Measurements from ENCODE around the gene CFAP73. TPM values are rescaled to one million over a fixed set of nuclear protein-coding genes. Genes with fewer than 3 reads are reported as not detected.

Gene CFAP73
- total and polyA plus RNA-seq, 10 of the 15 experiments (the other 5 are each of a cell fraction or from before 2014, with no cell fraction given): 0.18 TPM; not detected in 9

GRCh38 chr12:113127791-113128199 lies 21.7 kb upstream of the CFAP73 start:
- no peak overlapping the region for H3K9ac ChIP-seq (ENCODE audit: control insufficient read depth, insufficient read depth, low read length)
- intact Hi-C loops (cut with micrococcal nuclease; ENCODE audit: unreplicated experiment) (no loop called here), in situ Hi-C loops (cut with MboI) (no loop called here)
- H3K27ac ChIP-seq (ENCODE audit: control insufficient read depth, insufficient read depth): no peak overlapping the region
- TF ChIP-seq RAD51 (IDR thresholded peaks at IDR 0.05): no peak
- no peak for TF ChIP-seq FOXK2 (IDR thresholded peaks at IDR 0.05)
- ChIA-PET RAD21 (ENCODE audit: unreplicated experiment) (interaction anchor here (0.5 kb wide), 1 partner anchor 38 kb away, joined by 3 read pairs; no protein-coding TSS in a partner anchor), POLR2A (no interaction called here), CTCF (interaction anchor here (0.9 kb wide), 1 partner anchor 10 kb away, joined by 5 read pairs; no protein-coding TSS in a partner anchor), SMC1A (ENCODE audit: uncharacterized antibody, unreplicated experiment) (interaction anchor here (0.9 kb wide), 1 partner anchor 25 kb away, joined by 3 read pairs; no protein-coding TSS in a partner anchor)
- H3K36me3 ChIP-seq (ENCODE audit: control insufficient read depth in 2 of 2, insufficient read depth in 2 of 2, low read length in 1 of 2): no peaks in the 10 kb centered on the region
- no peaks in the 10 kb centered on the region for H4K20me1 ChIP-seq (ENCODE audit: control insufficient read depth, insufficient read depth)
- 11% methylated on average over 15 of the region's 15 CpGs for WGBS (ENCODE audit: insufficient coverage, insufficient replicate concordance, low lambda C conversion rate, missing lambda C conversion rate)
- no peaks in the 10 kb centered on the region; the same call in 2 of the 3 replicates for H3K9me3 ChIP-seq (replicated peaks; ENCODE audit: control insufficient read depth, insufficient read depth, low read length)
- no peak overlapping the region for H3K4me3 ChIP-seq
- DNase-seq (ENCODE audit: low read depth, low spot score) (no peak), ATAC-seq (no peak), FAIRE-seq (no peak)
- H3K4me2 ChIP-seq (ENCODE audit: control insufficient read depth, insufficient read depth): no peak overlapping the region
- peaks cover 3% of the 10 kb centered on the region; the same call in 1 of the 2 replicates for H3K4me1 ChIP-seq (ENCODE audit: control insufficient read depth, insufficient read depth, low read length)
- H2AFZ ChIP-seq (ENCODE audit: control insufficient read depth, low read depth, low read length): no peak overlapping the region
- no peaks in the 10 kb centered on the region for H3K79me2 ChIP-seq (ENCODE audit: control insufficient read depth, insufficient read depth, low read length)
- no peaks in the 10 kb centered on the region for H3K27me3 ChIP-seq (replicated peaks in 1 of 2; ENCODE audit: control insufficient read depth in 2 of 2, insufficient read depth in 2 of 2, low read length in 1 of 2)
- no TSS peak for BruUV-seq (replicated peaks)

GRCh38 chr12:113128802-113129663 lies 20.5 kb upstream of the CFAP73 start:
- no peaks in the 10 kb centered on the region for H3K27me3 ChIP-seq (replicated peaks in 1 of 2; ENCODE audit: control insufficient read depth in 2 of 2, insufficient read depth in 2 of 2, low read length in 1 of 2)
- H3K9ac ChIP-seq (ENCODE audit: control insufficient read depth, insufficient read depth, low read length): no peak overlapping the region
- intact Hi-C loops (cut with micrococcal nuclease; ENCODE audit: unreplicated experiment) (no loop called here), in situ Hi-C loops (cut with MboI) (no loop called here)
- no peaks in the 10 kb centered on the region for H3K36me3 ChIP-seq (ENCODE audit: control insufficient read depth in 2 of 2, insufficient read depth in 2 of 2, low read length in 1 of 2)
- 23% methylated on average over 9 of the region's 9 CpGs for WGBS (ENCODE audit: insufficient coverage, insufficient replicate concordance, low lambda C conversion rate, missing lambda C conversion rate)
- no peak overlapping the region for H3K27ac ChIP-seq (ENCODE audit: control insufficient read depth, insufficient read depth)
- ChIA-PET POLR2A (interaction anchor here (0.6 kb wide), 1 partner anchor 1214 kb away, joined by 4 read pairs; no protein-coding TSS in a partner anchor), SMC1A (ENCODE audit: uncharacterized antibody, unreplicated experiment) (interaction anchor here (1.2 kb wide), 1 partner anchor 8 kb away, joined by 5 read pairs; no protein-coding TSS in a partner anchor), RAD21 (ENCODE audit: unreplicated experiment) (no interaction called here), CTCF (interaction anchor here (0.7 to 3.5 kb wide), 4 partner anchors 38 to 44 kb away, joined by 3 to 14 read pairs (median 3); no protein-coding TSS in a partner anchor)
- no peaks in the 10 kb centered on the region for H3K79me2 ChIP-seq (ENCODE audit: control insufficient read depth, insufficient read depth, low read length)
- H2AFZ ChIP-seq (ENCODE audit: control insufficient read depth, low read depth, low read length): no peak overlapping the region
- no peak overlapping the region for H3K4me3 ChIP-seq
- no peak for TF ChIP-seq EZH2 (IDR thresholded peaks at IDR 0.05; ENCODE audit: borderline replicate concordance, control insufficient read depth, low read depth, low read length)
- H4K20me1 ChIP-seq (ENCODE audit: control insufficient read depth, insufficient read depth): no peaks in the 10 kb centered on the region
- peak; percentile 28; the same call in 2 of the 3 replicates for ATAC-seq
- FAIRE-seq: peak; percentile 18
- no peak overlapping the region for H3K4me2 ChIP-seq (ENCODE audit: control insufficient read depth, insufficient read depth)
- DNase-seq (ENCODE audit: low read depth, low spot score): no peak
- H3K4me1 ChIP-seq (ENCODE audit: control insufficient read depth, insufficient read depth, low read length): peaks cover 3% of the 10 kb centered on the region; the same call in 1 of the 2 replicates
- no TSS peak for BruUV-seq (replicated peaks)
- no peaks in the 10 kb centered on the region for H3K9me3 ChIP-seq (replicated peaks; ENCODE audit: control insufficient read depth, insufficient read depth, low read length)
